GM12864 (cell line): ENCODE data around the gene UBE3B.

Experiments used
- DNase-seq: peaks from one replicate; pipeline ENCODE4 v3.0.0-alpha.2; 2011; ENCODE audit warnings: low read depth
- H3K4me3 ChIP-seq: 2 replicates; pipeline ENCODE4 v1.5.1; 2011; ENCODE audit warnings: mild to moderate bottlenecking, low read depth, low read length, control low read depth
- TF ChIP-seq, protein P1 (sequence below): IDR thresholded peaks from 2 replicates; pipeline ENCODE4 v1.5.1; 2011; ENCODE audit warnings: low read depth, mild to moderate bottlenecking, moderate library complexity, low read length, control low read depth, inconsistent platforms; ENCODE audit errors: missing control alignments

Gene UBE3B

GRCh38 chr12:109560867-109561710 is 83.7 kb downstream of the UBE3B start:
- TF ChIP-seq, protein P1, sequence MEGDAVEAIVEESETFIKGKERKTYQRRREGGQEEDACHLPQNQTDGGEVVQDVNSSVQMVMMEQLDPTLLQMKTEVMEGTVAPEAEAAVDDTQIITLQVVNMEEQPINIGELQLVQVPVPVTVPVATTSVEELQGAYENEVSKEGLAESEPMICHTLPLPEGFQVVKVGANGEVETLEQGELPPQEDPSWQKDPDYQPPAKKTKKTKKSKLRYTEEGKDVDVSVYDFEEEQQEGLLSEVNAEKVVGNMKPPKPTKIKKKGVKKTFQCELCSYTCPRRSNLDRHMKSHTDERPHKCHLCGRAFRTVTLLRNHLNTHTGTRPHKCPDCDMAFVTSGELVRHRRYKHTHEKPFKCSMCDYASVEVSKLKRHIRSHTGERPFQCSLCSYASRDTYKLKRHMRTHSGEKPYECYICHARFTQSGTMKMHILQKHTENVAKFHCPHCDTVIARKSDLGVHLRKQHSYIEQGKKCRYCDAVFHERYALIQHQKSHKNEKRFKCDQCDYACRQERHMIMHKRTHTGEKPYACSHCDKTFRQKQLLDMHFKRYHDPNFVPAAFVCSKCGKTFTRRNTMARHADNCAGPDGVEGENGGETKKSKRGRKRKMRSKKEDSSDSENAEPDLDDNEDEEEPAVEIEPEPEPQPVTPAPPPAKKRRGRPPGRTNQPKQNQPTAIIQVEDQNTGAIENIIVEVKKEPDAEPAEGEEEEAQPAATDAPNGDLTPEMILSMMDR: no peak
- no peak overlapping the region for H3K4me3 ChIP-seq
- no peak for DNase-seq

DNA sequence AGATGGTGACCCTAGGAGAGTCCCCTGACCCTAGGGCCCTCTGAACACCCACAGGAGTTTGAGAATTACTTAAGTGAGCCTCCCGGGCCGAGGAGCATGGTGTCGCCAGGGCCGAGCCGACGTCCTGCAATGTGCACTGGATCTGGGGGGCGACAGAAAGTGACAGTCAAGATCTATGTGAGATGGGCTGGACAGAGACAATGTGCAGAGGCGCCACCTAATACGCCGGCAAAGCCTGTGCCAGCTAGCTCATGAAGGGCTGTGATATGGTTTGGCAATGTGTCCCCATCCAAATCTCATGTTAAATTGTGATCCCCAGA is 84.2 kb downstream of the UBE3B start:
- no peak for DNase-seq
- TF ChIP-seq, protein P1: no peak
- no peak overlapping the region for H3K4me3 ChIP-seq

DNA sequence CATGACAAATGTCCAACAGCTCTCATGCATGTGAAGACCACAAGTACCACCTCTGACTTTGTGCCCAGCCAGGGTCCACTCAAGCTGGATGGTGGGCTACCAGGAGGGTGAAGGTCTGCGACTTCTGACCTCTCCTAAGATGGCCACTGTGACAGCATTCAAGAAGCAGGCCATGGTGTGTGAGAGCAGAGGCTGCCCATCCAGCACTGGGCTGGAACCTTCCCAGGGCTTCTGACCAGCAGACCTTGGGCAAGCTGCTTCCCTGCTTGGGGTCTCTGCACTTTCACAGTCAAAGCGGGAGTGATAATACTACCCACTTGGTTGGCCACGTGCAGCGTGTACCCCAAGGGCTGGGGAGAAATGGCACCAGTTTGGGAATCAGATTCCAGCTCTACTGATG is 85.4 kb downstream of the UBE3B start:
- DNase-seq: no peak
- TF ChIP-seq, protein P1: no peak
- no peak overlapping the region for H3K4me3 ChIP-seq

DNA sequence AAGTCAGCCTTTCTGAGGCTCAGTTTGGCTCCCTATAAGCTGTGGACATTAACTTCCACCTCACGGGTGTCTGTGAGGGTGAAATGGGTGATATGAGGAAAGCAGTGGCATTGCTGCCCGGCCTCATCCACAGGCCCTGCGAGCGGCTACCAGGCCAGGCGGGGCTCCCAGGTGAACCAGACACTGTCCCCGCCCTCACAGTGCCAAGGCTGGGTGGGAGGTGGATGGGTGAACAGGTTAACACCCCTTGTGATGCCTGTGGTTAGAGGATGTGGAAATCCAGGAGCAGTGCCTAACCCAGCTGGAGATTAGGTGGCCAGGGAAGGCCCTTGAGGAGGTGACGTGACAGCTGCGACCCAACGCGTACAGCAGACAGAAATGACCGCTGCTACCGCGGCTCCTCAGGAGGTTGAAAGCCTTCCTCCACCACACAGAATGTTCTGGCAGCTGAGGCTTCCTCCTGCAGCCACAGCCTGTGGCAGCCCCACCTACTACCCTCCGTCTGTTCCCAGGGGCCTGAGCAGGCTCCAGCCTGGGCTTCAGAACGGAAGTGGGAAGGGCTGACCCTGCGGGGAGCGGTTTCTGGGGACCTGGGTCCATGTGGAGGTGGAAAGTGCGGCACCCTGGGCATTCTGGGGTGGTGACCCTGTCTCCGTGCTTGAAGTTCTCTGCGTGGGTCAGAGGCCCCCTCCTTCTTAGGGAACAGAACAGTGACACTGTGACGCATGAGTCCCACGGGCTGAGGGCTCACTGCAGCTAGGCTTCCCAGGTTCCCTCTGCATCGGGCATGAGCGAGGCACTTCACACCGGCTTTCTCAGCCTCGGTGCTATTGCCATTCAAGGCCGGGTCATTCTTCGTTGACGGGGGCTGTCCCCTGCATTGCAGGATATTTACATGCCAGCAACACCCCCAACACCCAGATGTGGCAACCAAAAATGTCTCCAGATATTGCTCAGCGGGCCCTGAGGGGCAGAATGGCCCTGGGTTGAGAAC is 86.2 kb downstream of the UBE3B start:
- H3K4me3 ChIP-seq: no peak overlapping the region
- TF ChIP-seq, protein P1: no peak
- DNase-seq: no peak

DNA sequence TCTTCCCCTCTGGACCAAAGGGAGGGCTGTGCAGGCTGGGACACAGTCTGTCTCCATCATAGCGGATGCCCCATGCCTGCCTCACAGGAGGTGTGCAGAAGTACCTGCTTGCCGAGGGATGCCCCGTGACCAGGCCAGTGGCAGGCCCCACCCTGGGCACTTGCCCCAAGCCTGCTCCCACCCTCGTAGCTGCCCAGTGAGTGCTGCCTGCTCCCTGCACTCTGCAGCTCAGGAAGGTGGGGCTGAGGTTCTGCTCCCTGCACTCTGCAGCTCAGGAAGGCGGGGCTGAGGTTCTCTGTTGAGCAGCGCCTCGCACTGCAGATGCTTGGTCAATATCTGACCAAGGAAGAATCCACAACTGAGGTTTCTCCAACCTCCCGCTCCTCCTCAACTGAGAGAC is 89.0 kb downstream of the UBE3B start:
- no peak for DNase-seq
- no peak overlapping the region for H3K4me3 ChIP-seq
- TF ChIP-seq, protein P1: no peak

GRCh38 chr12:109567296-109567695 is 89.9 kb downstream of the UBE3B start:
- TF ChIP-seq, protein P1: no peak
- DNase-seq: no peak
- H3K4me3 ChIP-seq: no peak overlapping the region
